GM12891 (cell line): ENCODE measurements around the gene PMM2.

Experiments
- PAX5 ChIP-seq: IDR thresholded peaks from 2 replicates; pipeline ENCODE4 v1.6.1; 2011; ENCODE audit warnings: low read length, moderate library complexity, mild to moderate bottlenecking; ENCODE audit not compliant: insufficient read depth, severe bottlenecking
- POLR2A ChIP-seq: IDR thresholded peaks from 2 replicates; pipeline ENCODE4 v1.6.1; 2011; ENCODE audit warnings: low read depth, low read length, control low read depth
- POLR2AphosphoS5 ChIP-seq: IDR thresholded peaks from 2 replicates; pipeline ENCODE4 v1.6.1; 2011; ENCODE audit warnings: low read depth, low read length, control low read depth
- POU2F2 ChIP-seq: IDR thresholded peaks from 2 replicates; pipeline ENCODE4 v1.6.1; 2011; ENCODE audit warnings: low read depth, mild to moderate bottlenecking, control low read depth, low read length, moderate library complexity
- SPI1 ChIP-seq: IDR thresholded peaks from 2 replicates; pipeline ENCODE4 v1.6.1; 2011; ENCODE audit warnings: low read depth, low read length, control low read depth
- TAF1 ChIP-seq: IDR thresholded peaks from 2 replicates; pipeline ENCODE4 v1.6.1; 2011; ENCODE audit warnings: low read depth, low read length, control low read depth

- TF ChIP-seq POLR2AphosphoS5: 0 out of 2 replicates have a peak, but pooled peaks have one; percentile 45
- no peak for TF ChIP-seq POLR2A
- TF ChIP-seq SPI1: no peak
- no peak for TF ChIP-seq PAX5
- no peak for TF ChIP-seq TAF1
- TF ChIP-seq POU2F2: no peak
Measured at GRCh38 chr16:8848939-8849391, 51.3 kb downstream of the PMM2 start.
